ENCODE results near the gene PLXNB1.

PLXNB1 gene

DNA sequence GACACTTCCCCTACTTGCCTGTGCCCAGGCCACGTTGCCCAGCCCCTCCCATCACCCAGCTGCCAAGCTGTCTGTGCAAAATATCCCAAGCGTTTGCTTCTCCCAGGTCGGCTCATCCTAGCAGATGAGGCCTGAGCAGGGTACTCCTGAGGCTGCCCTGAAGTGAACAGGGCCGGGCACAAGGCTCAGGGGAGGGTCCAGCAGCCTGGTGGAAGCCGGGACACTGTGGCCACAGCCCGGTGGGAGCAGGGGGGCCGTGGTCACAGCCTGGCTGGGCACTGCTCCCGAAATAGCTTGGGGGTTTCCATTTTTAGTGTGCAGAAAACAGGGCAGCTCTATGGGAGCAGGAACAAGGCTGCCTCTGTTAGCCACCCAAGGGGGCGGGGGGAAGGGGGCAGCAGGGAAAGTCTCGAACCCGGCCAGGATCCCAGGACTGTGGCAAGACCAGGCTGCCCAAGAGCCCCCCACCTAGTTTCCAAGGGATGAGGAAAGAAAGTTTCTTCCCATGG lies 3.4 kb downstream of the PLXNB1 start:
- Histone ChIP-seq H3K79me2 (ENCODE audit: insufficient read depth, low read length) (no peaks in the 10 kb centered on the region), H3K4me1 (ENCODE audit: insufficient read depth, low read length, severe bottlenecking) (peaks cover 11% of the 10 kb centered on the region), H3F3A (ENCODE audit: insufficient read depth, low read length) (no peaks in the 10 kb centered on the region), H3K9me2 (ENCODE audit: low read depth, low read length) (no peaks in the 10 kb centered on the region), H3K36me3 (ENCODE audit: insufficient read depth, low read length) (peaks cover 9% of the 10 kb centered on the region), H2AFZ (ENCODE audit: low read length) (no peak overlapping the region), H3K4me2 (ENCODE audit: low read length) (no peak overlapping the region), H3K27me3 (ENCODE audit: insufficient read depth, low read length) (no peaks in the 10 kb centered on the region; the same call in 1 of the 2 replicates), H3K9me3 (ENCODE audit: low read length) (no peaks in the 10 kb centered on the region), H3K4me3 (ENCODE audit: low read depth, low read length, poor library complexity, severe bottlenecking) (no peak overlapping the region), H3K9ac (ENCODE audit: low read length) (no peak overlapping the region), H3K27ac (ENCODE audit: low read depth, low read length, poor library complexity, severe bottlenecking) (no peak overlapping the region), H4K20me1 (ENCODE audit: insufficient read depth, low read length) (no peaks in the 10 kb centered on the region)
- no peak for TF ChIP-seq EZH2 (IDR thresholded peaks at IDR 0.05; ENCODE audit: borderline replicate concordance, low read length)
- TF ChIP-seq, protein P1, sequence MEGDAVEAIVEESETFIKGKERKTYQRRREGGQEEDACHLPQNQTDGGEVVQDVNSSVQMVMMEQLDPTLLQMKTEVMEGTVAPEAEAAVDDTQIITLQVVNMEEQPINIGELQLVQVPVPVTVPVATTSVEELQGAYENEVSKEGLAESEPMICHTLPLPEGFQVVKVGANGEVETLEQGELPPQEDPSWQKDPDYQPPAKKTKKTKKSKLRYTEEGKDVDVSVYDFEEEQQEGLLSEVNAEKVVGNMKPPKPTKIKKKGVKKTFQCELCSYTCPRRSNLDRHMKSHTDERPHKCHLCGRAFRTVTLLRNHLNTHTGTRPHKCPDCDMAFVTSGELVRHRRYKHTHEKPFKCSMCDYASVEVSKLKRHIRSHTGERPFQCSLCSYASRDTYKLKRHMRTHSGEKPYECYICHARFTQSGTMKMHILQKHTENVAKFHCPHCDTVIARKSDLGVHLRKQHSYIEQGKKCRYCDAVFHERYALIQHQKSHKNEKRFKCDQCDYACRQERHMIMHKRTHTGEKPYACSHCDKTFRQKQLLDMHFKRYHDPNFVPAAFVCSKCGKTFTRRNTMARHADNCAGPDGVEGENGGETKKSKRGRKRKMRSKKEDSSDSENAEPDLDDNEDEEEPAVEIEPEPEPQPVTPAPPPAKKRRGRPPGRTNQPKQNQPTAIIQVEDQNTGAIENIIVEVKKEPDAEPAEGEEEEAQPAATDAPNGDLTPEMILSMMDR (IDR thresholded peaks at IDR 0.05; ENCODE audit: low read length): no peak

DNA sequence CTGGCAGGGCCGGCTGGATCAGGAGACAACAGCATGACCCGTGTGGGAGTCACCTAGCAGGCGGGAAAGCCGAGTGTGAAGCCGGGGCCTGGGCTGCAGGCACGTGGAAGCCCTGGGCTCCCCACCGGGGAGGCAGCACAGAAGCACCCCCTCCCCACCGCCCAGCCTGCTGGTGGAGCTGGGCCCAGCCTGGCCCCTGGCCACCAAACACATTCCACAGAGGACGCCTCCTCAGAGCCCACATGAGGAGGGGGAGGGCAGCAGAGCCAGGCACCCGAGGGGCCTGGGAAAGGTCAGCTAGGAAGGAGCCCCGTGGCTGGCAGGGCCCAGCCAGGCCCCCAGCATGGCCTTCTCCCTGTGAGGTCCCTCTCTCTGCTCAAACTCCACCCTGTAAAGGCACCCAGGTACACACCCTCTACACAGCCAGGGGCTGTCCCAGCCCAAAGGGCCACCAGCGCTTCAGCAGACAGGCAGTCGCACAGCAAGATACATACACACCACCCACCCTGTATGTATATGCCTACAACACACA lies 4.5 kb downstream of the PLXNB1 start:
- H3F3A ChIP-seq (ENCODE audit: insufficient read depth, low read length): no peaks in the 10 kb centered on the region
- no peaks in the 10 kb centered on the region; the same call in 1 of the 2 replicates for H3K27me3 ChIP-seq (ENCODE audit: insufficient read depth, low read length)
- H4K20me1 ChIP-seq (ENCODE audit: insufficient read depth, low read length): no peaks in the 10 kb centered on the region
- H3K9me2 ChIP-seq (ENCODE audit: low read depth, low read length): no peaks in the 10 kb centered on the region
- H3K9ac ChIP-seq (ENCODE audit: low read length): no peak overlapping the region
- no peak overlapping the region for H3K4me3 ChIP-seq (ENCODE audit: low read depth, low read length, poor library complexity, severe bottlenecking)
- H3K9me3 ChIP-seq (ENCODE audit: low read length): no peaks in the 10 kb centered on the region
- TF ChIP-seq, protein P1 (IDR thresholded peaks at IDR 0.05; ENCODE audit: low read length): no peak
- TF ChIP-seq EZH2 (IDR thresholded peaks at IDR 0.05; ENCODE audit: borderline replicate concordance, low read length): no peak
- no peak overlapping the region for H3K4me2 ChIP-seq (ENCODE audit: low read length)
- H3K79me2 ChIP-seq (ENCODE audit: insufficient read depth, low read length): no peaks in the 10 kb centered on the region
- H3K4me1 ChIP-seq (ENCODE audit: insufficient read depth, low read length, severe bottlenecking): peaks cover 11% of the 10 kb centered on the region
- no peak overlapping the region for H3K27ac ChIP-seq (ENCODE audit: low read depth, low read length, poor library complexity, severe bottlenecking)
- no peak overlapping the region for H2AFZ ChIP-seq (ENCODE audit: low read length)
- no peaks in the 10 kb centered on the region for H3K36me3 ChIP-seq (ENCODE audit: insufficient read depth, low read length)

DNA sequence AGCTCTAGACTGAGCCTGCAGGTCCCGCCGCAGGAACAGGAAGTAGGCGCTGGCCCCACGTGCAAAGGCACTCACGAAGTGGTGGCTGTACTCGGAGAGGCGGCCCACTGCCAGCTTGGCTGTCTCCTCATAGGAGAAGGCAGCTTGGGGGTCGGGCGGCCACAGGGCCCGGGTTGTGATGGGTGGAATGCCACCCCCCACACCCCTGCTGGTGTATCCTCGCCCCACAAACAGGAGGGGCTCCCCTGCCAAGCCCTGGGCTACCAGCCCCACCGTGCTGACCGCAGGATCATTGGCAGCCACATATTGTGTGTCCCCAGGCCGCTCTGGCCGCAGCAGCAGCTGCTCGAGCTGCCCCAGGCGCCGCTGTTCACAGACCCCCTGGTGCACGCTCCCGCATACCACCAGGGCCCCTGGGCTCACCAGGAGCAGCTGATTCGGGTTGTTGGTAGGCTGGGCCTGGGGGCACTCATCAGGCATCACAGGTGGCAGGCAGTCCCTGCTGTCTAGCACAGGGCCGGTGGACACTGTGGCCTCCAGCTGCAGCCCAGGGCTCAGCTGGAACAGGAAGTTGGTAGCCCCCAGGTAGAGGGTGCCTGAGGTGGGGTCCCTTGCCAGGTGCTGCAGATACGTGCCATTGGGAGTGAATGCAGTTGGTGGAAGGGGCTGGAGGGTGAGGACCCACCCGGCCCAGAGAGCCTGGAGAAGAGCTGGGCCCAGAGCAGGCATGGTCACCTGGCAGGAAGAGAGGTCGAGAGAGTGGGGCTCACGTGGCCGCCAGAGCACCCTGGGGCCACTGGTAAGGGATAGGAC lies 5.8 kb downstream of the PLXNB1 start:
- Histone ChIP-seq H4K20me1 (ENCODE audit: insufficient read depth, low read length) (no peaks in the 10 kb centered on the region), H3K4me1 (ENCODE audit: insufficient read depth, low read length, severe bottlenecking) (peaks cover 4% of the 10 kb centered on the region), H3K9me3 (ENCODE audit: low read length) (no peaks in the 10 kb centered on the region), H3K9ac (ENCODE audit: low read length) (no peak overlapping the region), H3K36me3 (ENCODE audit: insufficient read depth, low read length) (no peaks in the 10 kb centered on the region), H3K9me2 (ENCODE audit: low read depth, low read length) (no peaks in the 10 kb centered on the region), H3K4me3 (ENCODE audit: low read depth, low read length, poor library complexity, severe bottlenecking) (no peak overlapping the region), H3K4me2 (ENCODE audit: low read length) (no peak overlapping the region), H3F3A (ENCODE audit: insufficient read depth, low read length) (no peaks in the 10 kb centered on the region), H2AFZ (ENCODE audit: low read length) (no peak overlapping the region), H3K27me3 (ENCODE audit: insufficient read depth, low read length) (no peaks in the 10 kb centered on the region; the same call in 1 of the 2 replicates), H3K27ac (ENCODE audit: low read depth, low read length, poor library complexity, severe bottlenecking) (no peak overlapping the region), H3K79me2 (ENCODE audit: insufficient read depth, low read length) (no peaks in the 10 kb centered on the region)
- TF ChIP-seq EZH2 (IDR thresholded peaks at IDR 0.05; ENCODE audit: borderline replicate concordance, low read length): no peak
- TF ChIP-seq, protein P1 (IDR thresholded peaks at IDR 0.05; ENCODE audit: low read length): no peak
